Ovary (tissue), 9 donors: Measurements from ENCODE around the gene ZBED1. TPM values are rescaled to one million over a fixed set of nuclear protein-coding genes. Genes with fewer than 3 reads are reported as not detected.

ENCODE experiments used
- DNase-seq, 5 donors: peaks; one replicate each; pipeline ENCODE4 v3.0.0-alpha.2; 2019 to 2020
- H3K27ac ChIP-seq, 2 donors: fragments of 200-600 bp; one replicate each; pipeline versions ENCODE4 v1.5.1 to v1.8.0; 2019 to 2022
- H3K27me3 ChIP-seq: fragments of 200-600 bp; one replicate; pipeline ENCODE4 v1.8.0; 2022
- H3K36me3 ChIP-seq: fragments of 200-600 bp; sonication (generic); one replicate; pipeline ENCODE4 v1.5.1; 2019
- H3K4me1 ChIP-seq: one replicate; pipeline ENCODE4 v1.8.1; 2013; ENCODE audit warnings: mild to moderate bottlenecking, moderate library complexity; ENCODE audit not compliant: insufficient read depth
- H3K4me3 ChIP-seq: fragments of 200-600 bp; sonication (generic); one replicate; pipeline ENCODE4 v1.5.1; 2017
- H3K9me3 ChIP-seq, 2 donors: fragments of 200-600 bp in 1 of 2; sonication (generic) in 1 of 2; one replicate each; pipeline versions ENCODE4 v1.5.1 to v1.8.1; 2013 to 2019; ENCODE audit warnings: mild to moderate bottlenecking in 1 of 2, moderate library complexity in 1 of 2
- EP300 ChIP-seq: sonication (generic); formaldehyde crosslinking; IDR thresholded peaks from one replicate; pipeline ENCODE4 v1.6.1; 2017; ENCODE audit warnings: antibody characterized with exemption
- POLR2A ChIP-seq: fragments of 450-650 bp; IDR thresholded peaks from one replicate; pipeline ENCODE4 v1.6.1; 2017; ENCODE audit warnings: antibody characterized with exemption, mild to moderate bottlenecking, moderate library complexity
- WGBS, 3 donors: extraction: QIAGEN DNeasy Blood & Tissue Kit in 1 of 3; methylation state at CpG; one replicate each; pipeline versions ENCODE4 v1.1.5 to v1.1.7; 2013 to 2017; 5-methylcytosine and 5-hydroxymethylcytosine counted together
- intact Hi-C, 4 donors: fragments of 100-400 bp; cut with DNase I; formaldehyde crosslinking; loops; one replicate each; pipeline versions ENCODE4 v1.11.0 to v1.15.1; 2022 to 2023
- polyA plus RNA-seq, 2 donors: library from polyadenylated mRNA; stranded (reverse); fragments of 200-250 nt in 1 of 2; fragments of 350-450 nt in 1 of 2; fragmentation: Illumina TruSeq in 1 of 2; extraction: RNeasy Lipid Tissue Mini Kit (QIAGEN cat#74804) in 1 of 2; gene quantifications; one replicate each; pipeline ENCODE4 v1.2.3, GENCODE V29; 2013 to 2014
- total RNA-seq, 7 donors: library from RNA; depleted of rRNA in 2 of 7; stranded (reverse); fragments of >200 nt in 2 of 7; fragmentation: NEBNext Ultra II Directional in 3 of 7; extraction: Animal tissue kit (Norgen Biotek cat#: 25700) in 3 of 7; gene quantifications; one replicate each; pipeline versions ENCODE4 v1.1.0 to v1.2.4, GENCODE V29; 2016 to 2023
- TF ChIP-seq, protein P1 (sequence below), 3 donors: fragments of 450-650 bp in 2 of 3; fragments of 200-600 bp in 1 of 3; IDR thresholded peaks; one replicate each; pipeline versions ENCODE4 v1.5.1 to v1.8.0; 2016 to 2022; ENCODE audit warnings: antibody characterized with exemption in 3 of 3, mild to moderate bottlenecking in 1 of 3
- donor health status: DM: no; HTN: no; CAD: no; lungs with moderate emphysema.
- donor health status: DM: no; HTN: no; CAD: no.
- donor health status: Bipolar disorder and iron deficiency.
- donor health status: DM: yes; HTN: yes; CAD: no.
- donor health status: DM: no; HTN: no; CAD: no.
- donor health status: DM: yes; HTN: yes; CAD: no.

Gene ZBED1
- total and polyA plus RNA-seq, 9 donors: 23.4 to 39.0 (median 26.0) TPM

GRCh38 chrX:2497961-2498780, 2.6 kb downstream of the ZBED1 start:
- Histone ChIP-seq H3K27ac (peak overlapping the region; percentile 31 to 88), H3K27me3 (no peaks in the 10 kb centered on the region), H3K4me1 (peaks cover 5% of the 10 kb centered on the region), H3K36me3 (no peaks in the 10 kb centered on the region), H3K4me3 (peak overlapping the region; percentile 3), H3K9me3 (no peaks in the 10 kb centered on the region)
- peak in 1 of 5 donors; percentile 38 for DNase-seq
- WGBS, 3 donors: 13 to 16% (median 15%) methylated on average over 11 of the region's 11 CpGs
- intact Hi-C loops: no loop called here
- no peak for TF ChIP-seq POLR2A
- TF ChIP-seq EP300: no peak
- TF ChIP-seq, protein P1, sequence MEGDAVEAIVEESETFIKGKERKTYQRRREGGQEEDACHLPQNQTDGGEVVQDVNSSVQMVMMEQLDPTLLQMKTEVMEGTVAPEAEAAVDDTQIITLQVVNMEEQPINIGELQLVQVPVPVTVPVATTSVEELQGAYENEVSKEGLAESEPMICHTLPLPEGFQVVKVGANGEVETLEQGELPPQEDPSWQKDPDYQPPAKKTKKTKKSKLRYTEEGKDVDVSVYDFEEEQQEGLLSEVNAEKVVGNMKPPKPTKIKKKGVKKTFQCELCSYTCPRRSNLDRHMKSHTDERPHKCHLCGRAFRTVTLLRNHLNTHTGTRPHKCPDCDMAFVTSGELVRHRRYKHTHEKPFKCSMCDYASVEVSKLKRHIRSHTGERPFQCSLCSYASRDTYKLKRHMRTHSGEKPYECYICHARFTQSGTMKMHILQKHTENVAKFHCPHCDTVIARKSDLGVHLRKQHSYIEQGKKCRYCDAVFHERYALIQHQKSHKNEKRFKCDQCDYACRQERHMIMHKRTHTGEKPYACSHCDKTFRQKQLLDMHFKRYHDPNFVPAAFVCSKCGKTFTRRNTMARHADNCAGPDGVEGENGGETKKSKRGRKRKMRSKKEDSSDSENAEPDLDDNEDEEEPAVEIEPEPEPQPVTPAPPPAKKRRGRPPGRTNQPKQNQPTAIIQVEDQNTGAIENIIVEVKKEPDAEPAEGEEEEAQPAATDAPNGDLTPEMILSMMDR (IDR thresholded peaks at IDR 0.05): no peak

- WGBS, 3 donors: 82 to 86% (median 83%) methylated on average over 14 of the region's 14 CpGs
- DNase-seq: no peak
- no peak overlapping the region for H3K27ac ChIP-seq
Measured at GRCh38 chrX:2495595-2495994, 5.2 kb downstream of the ZBED1 start.

GRCh38 chrX:2492531-2493218, 8.1 kb downstream of the ZBED1 start:
- intact Hi-C loops: no loop called here
- Histone ChIP-seq H3K27ac (no peak overlapping the region), H3K4me3 (no peak overlapping the region), H3K36me3 (no peaks in the 10 kb centered on the region), H3K9me3 (no peaks in the 10 kb centered on the region), H3K27me3 (no peaks in the 10 kb centered on the region), H3K4me1 (no peaks in the 10 kb centered on the region)
- 92 to 94% (median 92%) methylated on average over 22 of the region's 22 CpGs for WGBS, 3 donors
- TF ChIP-seq POLR2A (no peak), EP300 (no peak)
- TF ChIP-seq, protein P1 (IDR thresholded peaks at IDR 0.05): no peak
- no peak for DNase-seq

More at GRCh38 chrX:2495595-2495994, 5.2 kb downstream of the ZBED1 start:
- H3K4me1 ChIP-seq: peaks cover 5% of the 10 kb centered on the region
- no peak for TF ChIP-seq POLR2A
- no peaks in the 10 kb centered on the region for H3K36me3 ChIP-seq
- no peaks in the 10 kb centered on the region for H3K9me3 ChIP-seq
- intact Hi-C loops: no loop called here
- H3K27me3 ChIP-seq: no peaks in the 10 kb centered on the region
- no peak overlapping the region for H3K4me3 ChIP-seq

DNA sequence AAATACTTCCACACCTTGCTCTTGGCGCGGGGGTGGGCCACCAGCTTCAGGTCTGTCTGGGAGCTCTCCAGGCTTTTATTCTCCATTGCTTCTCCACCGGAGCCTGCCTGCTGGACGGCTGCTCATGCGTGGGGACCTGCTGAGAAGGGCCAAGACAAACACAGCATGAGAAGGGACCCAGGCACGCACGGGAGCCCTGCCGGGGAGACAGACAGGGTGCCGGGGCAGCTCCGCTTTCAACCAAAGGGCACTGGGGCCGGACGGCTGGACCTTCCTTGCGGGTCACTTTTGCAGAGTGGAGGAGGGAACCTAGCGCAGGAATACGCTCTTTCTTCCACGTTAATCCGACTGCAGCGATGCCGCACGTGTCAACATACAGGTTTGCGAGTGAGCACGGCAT, 10.1 kb downstream of the ZBED1 start:
- Histone ChIP-seq H3K27me3 (no peaks in the 10 kb centered on the region), H3K27ac (no peak overlapping the region), H3K9me3 (no peaks in the 10 kb centered on the region), H3K36me3 (no peaks in the 10 kb centered on the region), H3K4me3 (no peak overlapping the region), H3K4me1 (no peaks in the 10 kb centered on the region)
- TF ChIP-seq EP300 (no peak), POLR2A (no peak)
- TF ChIP-seq, protein P1 (IDR thresholded peaks at IDR 0.05): no peak
- no peak for DNase-seq
- WGBS, 3 donors: 93 to 95% (median 94%) methylated on average over 22 of the region's 22 CpGs
- intact Hi-C loops: no loop called here
